GM19099 (cell line): ENCODE data around the gene ADARB2.

Source experiments
- POLR2A ChIP-seq: IDR thresholded peaks from 3 replicates; pipeline ENCODE4 v1.6.1; 2011; ENCODE audit warnings: low read depth; ENCODE audit not compliant: insufficient read length; ENCODE audit errors: extremely low read depth

ADARB2 gene

DNA sequence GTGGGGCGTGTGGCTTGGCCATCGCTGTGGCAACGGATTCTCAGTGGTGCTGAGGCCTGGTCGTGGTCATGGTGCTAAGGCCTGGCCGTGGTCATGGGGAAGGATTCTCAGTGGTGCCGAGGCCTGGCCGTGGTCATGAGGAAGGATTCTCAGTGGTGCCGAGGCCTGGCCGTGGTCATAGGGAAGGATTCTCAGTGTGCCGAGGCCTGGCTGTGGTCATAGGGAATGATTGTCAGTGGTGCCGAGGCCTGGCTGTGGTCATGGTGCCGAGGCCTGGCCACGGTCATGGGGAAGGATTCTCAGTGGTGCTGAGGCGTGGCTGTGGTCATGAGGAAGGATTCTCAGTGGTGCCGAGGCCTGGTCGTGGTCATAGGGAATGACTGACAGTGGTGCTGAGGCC lies 327.9 kb downstream of the ADARB2 start:
- TF ChIP-seq POLR2A = no peak

DNA sequence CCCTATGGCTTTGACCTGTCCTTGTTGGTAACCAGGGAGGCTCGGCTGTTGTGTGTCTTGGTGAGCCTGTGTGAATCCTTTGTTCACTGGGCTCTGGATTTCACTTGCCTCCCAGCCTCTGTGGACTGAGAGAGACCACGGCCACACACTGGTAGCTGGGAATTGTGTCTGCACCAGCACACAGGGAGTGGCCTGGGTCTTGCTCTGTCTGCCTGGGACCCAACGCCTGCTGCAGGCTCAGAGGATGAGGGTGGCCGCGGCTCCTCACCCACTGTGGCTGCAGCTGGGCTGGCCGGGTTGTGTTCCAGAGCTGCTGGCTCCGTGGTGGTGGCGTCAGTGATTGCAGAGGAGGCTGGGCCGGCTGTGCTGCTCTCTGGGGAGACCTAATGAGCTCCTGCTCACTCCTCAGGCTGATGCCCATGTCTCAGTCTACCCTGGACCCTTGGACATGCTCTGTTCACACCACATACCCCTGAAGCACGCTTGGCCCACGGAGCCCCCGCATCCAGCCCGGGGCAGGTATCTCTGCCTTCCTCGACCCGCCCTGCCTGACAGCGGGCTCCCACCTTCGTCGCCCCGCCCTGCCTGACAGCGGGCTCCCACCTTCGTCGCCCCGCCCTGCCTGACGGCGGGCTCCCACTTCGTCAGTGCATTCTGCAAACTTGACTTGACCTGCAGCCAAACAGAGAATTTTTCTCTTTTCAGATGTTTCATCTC lies 328.5 kb downstream of the ADARB2 start:
- no peak for TF ChIP-seq POLR2A

DNA sequence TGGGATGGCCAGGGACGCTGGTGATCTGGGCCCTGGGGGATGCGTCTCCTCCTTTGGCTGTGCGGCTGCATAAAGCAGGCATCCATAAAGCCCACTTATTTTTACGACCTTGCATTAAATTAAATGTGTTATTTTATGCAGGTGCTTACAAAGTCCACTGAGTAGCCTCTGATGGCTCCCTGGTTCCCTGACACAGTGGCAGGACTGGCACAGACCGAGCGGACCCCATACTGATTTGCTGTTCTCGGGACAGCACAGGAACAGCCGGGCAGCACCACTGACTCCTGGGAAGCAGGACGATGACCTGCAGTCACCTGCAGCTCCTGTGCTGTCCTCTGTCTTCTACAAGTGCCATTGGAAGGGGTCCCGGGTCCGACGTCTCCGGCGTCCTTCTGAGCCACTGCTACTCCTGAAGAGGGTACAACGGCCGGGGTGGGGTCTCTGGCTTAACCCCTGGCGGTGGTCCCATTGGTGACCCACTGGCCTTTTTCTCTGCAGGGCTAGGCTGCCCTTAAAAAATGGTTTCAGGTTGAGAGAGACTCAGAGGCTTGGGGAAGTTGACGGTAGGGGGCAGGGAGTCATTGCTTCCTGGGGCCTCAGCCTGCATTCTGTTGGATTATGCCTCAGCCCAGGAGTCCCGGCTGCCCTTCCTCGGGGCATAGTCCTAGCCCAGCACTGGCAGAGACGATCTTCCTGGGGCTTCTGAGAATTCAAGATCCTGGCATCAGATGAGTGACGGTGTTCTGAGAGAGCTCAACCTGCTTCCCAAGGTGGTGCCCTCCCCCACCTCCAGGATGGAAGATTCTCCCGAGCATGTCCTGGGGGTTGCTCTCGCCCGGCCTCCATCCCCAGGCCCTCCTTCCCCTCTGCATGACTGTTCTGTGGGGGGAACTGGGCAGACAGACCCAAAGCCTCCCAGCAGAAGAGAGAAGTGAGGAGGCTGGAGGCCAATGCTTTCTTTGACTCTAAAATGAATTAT lies 330.1 kb downstream of the ADARB2 start:
- no peak for TF ChIP-seq POLR2A

DNA sequence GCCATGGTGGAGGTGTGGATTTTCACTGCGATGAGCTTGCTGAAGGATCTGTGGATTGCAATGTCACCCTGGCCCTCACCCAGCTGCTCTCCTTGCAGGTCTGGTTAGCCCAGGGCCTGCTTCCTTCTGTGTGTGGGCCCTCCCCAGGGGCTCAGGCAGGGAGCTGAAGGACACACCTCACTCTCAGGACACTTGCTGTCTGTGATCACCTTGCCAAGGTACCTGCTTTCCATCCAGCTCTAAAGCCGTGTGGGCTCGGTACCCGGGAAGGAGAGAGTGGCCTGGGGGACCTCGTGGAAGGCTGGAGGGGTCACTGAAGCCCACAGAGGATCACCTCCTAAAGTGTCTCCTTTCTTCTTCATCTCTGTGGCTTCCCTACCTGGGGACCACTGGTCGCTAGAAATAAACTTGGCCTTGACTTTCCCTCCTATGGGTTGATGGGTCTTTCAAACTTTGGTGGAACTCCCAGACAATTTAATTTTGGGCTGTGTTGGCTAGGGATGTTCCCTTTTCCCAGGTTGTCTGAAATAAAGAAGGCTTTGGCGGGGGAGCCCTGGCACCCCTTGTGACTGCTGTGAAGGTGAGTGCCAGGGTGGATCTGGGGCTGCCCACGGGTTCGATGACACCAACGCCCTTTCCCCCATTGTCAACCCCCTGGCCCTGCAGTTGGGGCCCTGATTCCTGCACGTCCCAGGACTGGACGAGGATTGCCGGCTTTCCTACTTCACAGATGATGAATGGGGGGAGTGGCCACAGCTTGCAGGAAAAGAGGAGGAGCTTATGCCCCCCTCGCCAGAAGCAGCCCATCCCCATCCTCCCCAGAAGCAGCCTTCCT lies 331.0 kb downstream of the ADARB2 start:
- TF ChIP-seq POLR2A = no peak

DNA sequence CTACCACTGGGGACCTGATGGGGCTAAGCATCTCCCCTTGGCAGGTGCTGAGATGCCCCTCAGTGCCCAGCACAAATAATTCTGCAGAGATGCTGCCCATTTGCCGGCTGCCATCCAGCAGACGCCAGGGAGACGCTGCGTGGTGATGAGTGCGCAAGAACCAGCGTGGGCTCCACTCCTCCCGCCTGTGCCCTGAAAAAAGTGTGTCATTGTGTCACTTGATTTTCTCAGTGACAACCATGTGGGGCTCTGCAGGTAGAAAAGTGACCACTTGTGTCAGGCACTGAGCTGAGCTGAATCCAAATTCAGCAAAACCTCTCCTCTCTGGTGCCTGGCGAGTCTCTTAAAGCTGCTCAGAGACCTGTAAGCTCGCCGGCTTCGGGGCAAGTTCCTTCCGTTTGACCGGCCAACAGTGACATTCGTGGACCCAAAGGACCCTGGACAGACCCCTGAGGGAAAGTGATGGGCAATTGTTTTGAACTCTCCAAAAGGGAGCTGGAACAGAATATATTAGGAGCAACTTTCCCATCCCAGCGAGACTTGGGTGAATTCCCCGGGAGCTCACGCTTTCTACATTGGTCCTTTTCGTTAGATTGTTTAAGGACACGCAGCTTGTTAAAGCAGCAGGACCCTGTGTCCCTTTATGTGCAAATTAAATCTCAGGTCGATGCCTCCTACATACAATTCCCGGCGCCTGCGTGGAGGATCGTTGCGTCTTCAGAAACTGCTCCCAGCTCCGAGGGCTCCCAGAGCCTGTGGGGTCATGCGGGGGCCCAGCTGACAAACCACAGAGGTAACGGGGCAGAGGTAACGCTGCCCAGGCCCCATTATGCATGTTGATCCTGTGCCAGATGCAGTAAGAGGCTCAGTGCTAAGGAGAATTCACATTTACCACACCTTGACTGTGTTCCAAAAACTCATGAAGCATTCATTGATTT lies 332.7 kb downstream of the ADARB2 start:
- TF ChIP-seq POLR2A = no peak

DNA sequence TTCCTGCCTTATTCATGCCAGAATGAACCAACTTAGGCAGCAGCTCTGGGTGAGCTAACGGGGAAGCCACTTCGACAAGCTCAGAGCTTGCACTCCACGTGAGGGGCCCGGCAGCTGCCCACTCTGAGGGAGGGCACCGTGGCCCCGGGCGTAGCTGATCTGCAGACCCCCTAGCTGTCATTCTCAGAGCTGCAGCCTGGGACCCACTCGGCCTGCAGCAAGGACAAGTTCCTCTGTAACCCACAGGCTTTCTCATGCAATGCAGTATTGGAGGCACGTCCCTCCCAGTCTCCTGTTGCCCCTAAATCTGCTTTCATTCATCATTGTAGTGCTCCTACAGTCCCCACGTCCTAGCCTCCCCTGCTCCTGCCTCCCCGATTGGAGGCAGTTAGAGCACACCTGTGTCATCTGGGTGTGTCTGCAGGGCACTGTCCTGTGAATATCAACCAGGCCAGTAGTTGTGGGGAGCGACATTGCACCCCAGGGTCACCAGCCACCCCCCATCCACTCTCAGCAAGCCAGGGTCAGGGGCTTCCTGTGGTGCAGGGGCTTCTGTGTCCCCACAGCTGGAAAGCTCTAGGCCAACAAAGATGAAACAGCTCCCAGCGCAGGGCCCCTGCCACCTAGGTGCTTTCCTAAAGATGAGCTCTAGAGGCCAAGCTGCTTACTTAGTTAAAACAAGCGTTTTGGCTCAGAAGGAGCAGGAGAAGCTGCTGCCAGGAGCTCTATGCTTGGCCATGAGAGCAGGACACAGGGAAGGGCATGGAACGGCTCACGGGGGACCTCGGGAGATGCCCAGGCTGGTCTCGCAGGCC lies 333.6 kb downstream of the ADARB2 start:
- no peak for TF ChIP-seq POLR2A

DNA sequence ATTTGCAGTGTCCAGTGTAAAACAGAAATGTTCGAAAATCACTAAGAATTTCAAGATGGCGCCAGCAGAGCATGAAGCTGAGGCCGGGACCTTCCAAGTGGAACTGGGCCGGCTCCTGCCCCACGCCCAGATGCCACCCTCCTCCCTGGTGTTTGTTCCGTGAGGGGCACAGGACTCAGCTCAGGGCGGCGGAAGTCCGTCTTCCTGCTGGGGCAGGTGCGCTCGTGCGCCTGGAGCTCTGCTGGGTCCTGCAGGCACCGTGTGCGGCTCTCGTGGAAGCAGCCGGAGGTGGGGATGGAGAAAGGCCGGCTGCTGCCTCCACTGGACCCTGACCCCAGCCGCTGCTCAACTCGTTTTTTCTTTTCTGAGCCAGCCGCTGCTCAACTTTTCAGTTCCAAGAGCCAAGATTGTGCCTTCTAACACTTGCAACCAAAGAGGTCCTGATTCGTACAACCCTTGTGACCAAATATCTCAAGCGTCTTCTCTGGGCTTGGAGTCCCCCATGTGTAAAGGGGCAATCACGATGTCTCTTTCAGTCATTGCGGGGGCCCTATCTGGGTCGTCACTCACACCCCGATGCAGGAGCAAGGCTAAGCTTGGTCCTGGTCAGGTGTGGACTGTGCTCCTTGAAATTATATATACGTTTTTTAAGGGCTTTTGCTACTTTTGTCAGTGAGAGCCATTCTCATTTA lies 334.4 kb downstream of the ADARB2 start:
- TF ChIP-seq POLR2A = no peak

DNA sequence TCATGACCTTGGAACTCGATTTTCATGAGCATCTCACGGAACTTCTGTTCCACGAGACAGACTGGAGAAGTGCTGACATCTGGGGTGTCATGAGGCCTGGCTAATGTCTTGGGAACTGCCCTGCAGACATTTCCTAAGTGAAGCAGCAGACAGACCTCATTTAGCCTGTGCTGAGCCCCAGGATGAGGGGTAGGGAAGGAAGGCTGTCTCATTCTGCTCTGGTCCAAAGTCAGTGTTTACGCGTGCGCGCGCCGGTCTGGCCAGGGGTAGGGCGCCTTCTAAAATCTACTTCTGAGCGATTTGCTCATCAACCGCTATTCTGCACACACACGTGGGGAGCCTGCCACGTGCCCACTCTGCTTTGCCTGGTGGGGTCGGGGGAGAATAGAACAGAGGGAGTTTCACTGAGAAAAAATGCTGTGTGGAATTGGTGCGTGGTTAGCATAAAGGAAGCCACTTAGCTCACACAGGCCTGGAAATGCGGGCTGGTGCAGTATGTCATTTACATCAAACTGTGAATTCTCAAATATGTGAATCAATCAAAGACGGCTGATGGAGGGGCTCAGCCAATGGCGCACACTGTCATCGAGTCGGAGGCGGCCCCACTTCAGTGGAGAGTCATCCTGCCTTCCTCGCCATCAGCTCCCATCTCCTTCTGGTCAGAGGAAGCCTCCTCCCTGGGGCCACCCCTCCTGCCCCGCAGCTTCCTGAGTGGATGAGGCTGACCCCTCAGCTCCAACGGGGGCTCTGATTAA lies 335.1 kb downstream of the ADARB2 start:
- TF ChIP-seq POLR2A = no peak

DNA sequence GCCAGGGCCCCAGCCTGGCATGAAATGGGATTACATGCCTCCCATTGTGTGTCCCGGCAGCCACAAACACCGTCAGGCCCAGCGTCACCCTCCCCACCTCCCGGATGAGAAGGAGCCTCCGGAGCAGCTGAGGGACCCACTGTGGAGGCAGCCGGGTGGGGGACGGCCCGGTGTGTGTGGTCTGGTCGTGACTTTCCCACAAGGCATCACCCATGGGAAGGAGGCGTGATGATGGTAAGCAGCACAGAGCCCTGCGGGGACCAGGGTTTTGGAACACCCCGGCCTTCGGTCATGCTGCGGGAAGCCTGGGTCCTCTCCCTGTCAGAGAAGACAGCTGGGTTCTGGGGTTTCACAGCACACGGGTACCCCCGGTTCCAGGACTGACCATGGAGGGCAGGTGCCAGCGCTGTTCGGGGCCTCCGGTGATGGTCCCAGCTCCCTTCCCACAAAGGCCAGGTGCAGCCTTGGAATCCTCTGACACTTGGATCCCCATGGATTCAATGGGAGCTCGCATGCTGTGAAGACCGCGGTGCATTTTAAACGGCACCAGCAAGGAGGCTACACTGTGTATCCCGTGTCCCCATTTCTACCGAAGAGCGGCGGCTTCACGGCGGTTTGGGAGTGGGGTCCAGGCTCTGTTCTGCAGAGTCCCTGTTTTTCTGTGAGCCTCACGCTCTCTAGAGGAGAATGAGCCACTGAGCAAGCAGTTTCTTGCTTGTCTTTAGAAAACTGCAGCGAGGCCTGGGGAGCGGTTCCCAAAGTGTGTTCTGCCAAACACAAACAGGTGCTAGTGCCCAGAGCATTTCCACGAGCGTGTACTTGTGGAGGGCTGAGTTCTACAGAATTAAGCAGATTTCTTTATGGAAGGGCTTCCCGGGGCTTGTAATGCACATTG lies 336.0 kb downstream of the ADARB2 start:
- TF ChIP-seq POLR2A = no peak

DNA sequence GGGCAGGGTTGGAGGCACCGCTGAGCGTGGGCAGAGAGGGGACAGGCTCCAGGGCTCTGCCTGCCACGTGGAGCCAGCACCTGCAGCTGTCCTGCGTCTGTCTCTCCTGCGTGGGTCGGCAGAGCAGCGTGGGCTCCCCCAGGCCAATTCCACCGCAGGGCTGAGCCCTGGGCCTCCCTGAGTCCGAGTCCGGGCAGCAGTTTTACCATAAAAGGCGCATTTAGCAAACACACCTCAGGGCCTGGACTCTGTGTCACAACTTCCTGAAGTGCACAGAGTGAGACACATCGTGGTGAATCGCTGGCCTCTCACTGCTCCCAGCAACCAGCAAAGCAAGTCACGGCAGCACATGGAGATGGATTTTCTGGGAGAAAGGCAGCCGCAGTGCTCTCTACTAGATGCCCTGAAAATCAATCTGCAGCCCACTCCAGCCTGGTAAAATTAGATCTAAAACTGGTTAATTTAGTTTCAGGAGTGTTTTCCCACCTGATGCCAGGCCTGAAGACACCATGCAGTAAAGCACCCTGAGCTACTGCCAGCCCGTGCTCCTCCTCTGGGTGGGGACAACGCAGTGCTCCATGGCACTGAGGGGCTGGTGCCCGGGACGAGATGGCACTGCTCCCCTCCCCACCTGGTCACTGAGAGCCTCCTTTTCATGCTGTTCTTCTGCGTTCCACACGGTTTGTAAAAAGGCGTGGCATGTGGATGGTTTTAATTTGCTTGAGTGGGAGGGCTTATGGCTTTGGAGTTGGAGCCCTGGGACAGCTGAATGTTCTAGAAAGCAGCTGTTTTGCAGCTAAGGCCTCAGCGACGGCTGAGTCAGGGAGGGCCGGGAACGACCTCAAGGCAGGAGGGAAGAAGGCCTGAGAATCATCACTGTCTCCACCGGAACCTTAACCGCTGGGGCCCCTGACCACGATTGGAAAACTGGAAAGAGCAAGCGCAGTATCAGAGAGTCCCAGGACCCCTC lies 336.9 kb downstream of the ADARB2 start:
- TF ChIP-seq POLR2A = no peak

DNA sequence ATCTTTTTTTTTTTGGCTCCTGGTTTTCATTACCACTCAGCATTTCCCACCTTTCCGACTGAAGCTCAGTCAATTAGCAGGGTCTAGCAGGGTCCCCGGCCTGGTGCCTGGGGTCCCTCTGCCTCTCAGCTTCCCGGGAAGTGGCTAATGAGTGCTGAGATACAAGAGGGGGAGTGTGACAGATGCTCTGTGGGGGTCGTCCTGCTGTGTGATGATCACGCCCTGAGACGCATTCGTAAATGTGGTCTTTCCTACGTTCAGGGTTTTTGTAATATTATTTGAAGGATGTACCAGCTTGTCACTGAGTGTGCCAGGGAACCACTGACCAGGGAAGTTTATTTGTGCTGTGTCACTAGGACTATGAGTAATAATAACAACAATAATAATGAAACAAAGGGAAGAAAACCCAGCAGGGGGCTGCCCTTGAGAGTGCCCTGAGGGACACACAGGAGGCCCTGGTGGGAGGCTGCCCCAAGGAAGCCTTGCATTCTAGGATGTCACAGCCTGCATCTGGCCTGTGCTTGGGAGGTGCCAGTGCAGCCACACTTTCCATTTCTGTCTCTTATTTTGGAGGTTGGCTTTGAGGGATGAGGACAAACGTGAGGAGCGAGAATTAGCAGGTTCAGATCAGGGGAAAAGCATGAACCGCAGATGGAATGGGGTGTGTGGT lies 337.8 kb downstream of the ADARB2 start:
- no peak for TF ChIP-seq POLR2A
